H1 (cell line): ENCODE measurements around the gene MSH2.

Experiments used
- ASH2L ChIP-seq: fragments of 200-600, 300-600 bp; sonication (generic); IDR thresholded peaks from one replicate; pipeline ENCODE4 v1.7.1; 2017; ENCODE audit warnings: low read length
- CEBPB ChIP-seq: IDR thresholded peaks from 2 replicates; pipeline ENCODE4 v1.6.1; 2012; ENCODE audit warnings: low read depth, low read length
- EP300 ChIP-seq, 2 experiments: IDR thresholded peaks; 1 replicate in 1 of 2; 2 replicates in 1 of 2; pipeline ENCODE4 v1.6.1; 2011 to 2012; ENCODE audit warnings: low read depth in 2 of 2, low read length in 2 of 2, mild to moderate bottlenecking in 2 of 2, borderline replicate concordance in 1 of 2, inconsistent platforms in 1 of 2, moderate library complexity in 1 of 2
- EZH2 ChIP-seq: fragments of 200-600 bp; sonication (generic); IDR thresholded peaks from 2 replicates; pipeline ENCODE4 v1.7.1; 2012; ENCODE audit warnings: low read depth, mild to moderate bottlenecking, moderate library complexity, low read length, inconsistent platforms; ENCODE audit not compliant: severe bottlenecking
- GABPA ChIP-seq: IDR thresholded peaks from 2 replicates; pipeline ENCODE4 v1.6.1; 2011; ENCODE audit warnings: mild to moderate bottlenecking, low read length, moderate library complexity, borderline replicate concordance; ENCODE audit not compliant: insufficient read depth
- JUND ChIP-seq: IDR thresholded peaks from 2 replicates; pipeline ENCODE4 v1.6.1; 2011; ENCODE audit warnings: mild to moderate bottlenecking, improper control_type of control experiment, low read length
- POLR2A ChIP-seq, 2 experiments: IDR thresholded peaks; 1 replicate in 1 of 2; 2 replicates in 1 of 2; pipeline ENCODE4 v1.6.1; 2011; ENCODE audit warnings: low read depth in 2 of 2, low read length in 2 of 2, mild to moderate bottlenecking in 2 of 2; ENCODE audit errors: control extremely low read depth in 1 of 2
- POLR2AphosphoS5 ChIP-seq: IDR thresholded peaks from 2 replicates; pipeline ENCODE4 v1.6.1; 2011; ENCODE audit warnings: low read depth, low read length
- RAD21 ChIP-seq, 2 experiments: IDR thresholded peaks in 1 of 2; conservative IDR thresholded peaks in 1 of 2; 2 replicates each; pipeline ENCODE4 v1.6.1; 2011; ENCODE audit warnings: low read depth in 2 of 2, low read length in 2 of 2, improper control_type of control experiment in 1 of 2, inconsistent platforms in 1 of 2, mild to moderate bottlenecking in 1 of 2, moderate library complexity in 1 of 2
- SIN3A ChIP-seq, 2 experiments: IDR thresholded peaks in 1 of 2; conservative IDR thresholded peaks in 1 of 2; 2 replicates each; pipeline ENCODE4 v1.6.1; 2011 to 2012; ENCODE audit warnings: low read length in 2 of 2, improper control_type of control experiment in 1 of 2, low read depth in 1 of 2, mild to moderate bottlenecking in 1 of 2
- SP1 ChIP-seq: IDR thresholded peaks from 2 replicates; pipeline ENCODE4 v1.6.1; 2011; ENCODE audit warnings: low read depth, low read length
- TAF1 ChIP-seq: IDR thresholded peaks from 2 replicates; pipeline ENCODE4 v1.6.1; 2011; ENCODE audit warnings: mild to moderate bottlenecking, low read depth, low read length
- TCF12 ChIP-seq: IDR thresholded peaks from 2 replicates; pipeline ENCODE4 v1.6.1; 2011; ENCODE audit warnings: low read depth, mild to moderate bottlenecking, low read length
- TF ChIP-seq, protein P1 (sequence below), 3 experiments: IDR thresholded peaks; 1 replicate in 2 of 3; 2 replicates in 1 of 3; pipeline versions ENCODE4 v1.5.1 to v1.6.1; 2011; ENCODE audit warnings: low read length in 3 of 3, mild to moderate bottlenecking in 3 of 3, inconsistent platforms in 2 of 3, low read depth in 1 of 3, moderate library complexity in 1 of 3; ENCODE audit not compliant: insufficient read depth in 1 of 3; ENCODE audit errors: control extremely low read depth in 1 of 3

- TF ChIP-seq SIN3A (conservative IDR thresholded peaks at IDR 0.05 in 1 of 2, IDR thresholded peaks at IDR 0.05 in 1 of 2; ENCODE audit: low read depth in 1 of 2, low read length in 2 of 2) (no peak), POLR2A (IDR thresholded peaks at IDR 0.05; ENCODE audit: control extremely low read depth in 1 of 2, low read depth in 2 of 2, low read length in 2 of 2) (no peak), POLR2AphosphoS5 (no peak), EP300 (IDR thresholded peaks at IDR 0.05; ENCODE audit: borderline replicate concordance in 1 of 2, low read depth in 2 of 2, low read length in 2 of 2) (no peak), GABPA (no peak), EZH2 (no peak), CEBPB (no peak), RAD21 (IDR thresholded peaks at IDR 0.05 in 1 of 2, conservative IDR thresholded peaks at IDR 0.05 in 1 of 2; ENCODE audit: low read depth in 2 of 2, low read length in 2 of 2) (peak in 1 of 2 experiments; percentile 33; a peak in 1 of 4 replicates), TAF1 (no peak), JUND (no peak), ASH2L (no peak), SP1 (no peak), TCF12 (no peak)
- TF ChIP-seq, protein P1, sequence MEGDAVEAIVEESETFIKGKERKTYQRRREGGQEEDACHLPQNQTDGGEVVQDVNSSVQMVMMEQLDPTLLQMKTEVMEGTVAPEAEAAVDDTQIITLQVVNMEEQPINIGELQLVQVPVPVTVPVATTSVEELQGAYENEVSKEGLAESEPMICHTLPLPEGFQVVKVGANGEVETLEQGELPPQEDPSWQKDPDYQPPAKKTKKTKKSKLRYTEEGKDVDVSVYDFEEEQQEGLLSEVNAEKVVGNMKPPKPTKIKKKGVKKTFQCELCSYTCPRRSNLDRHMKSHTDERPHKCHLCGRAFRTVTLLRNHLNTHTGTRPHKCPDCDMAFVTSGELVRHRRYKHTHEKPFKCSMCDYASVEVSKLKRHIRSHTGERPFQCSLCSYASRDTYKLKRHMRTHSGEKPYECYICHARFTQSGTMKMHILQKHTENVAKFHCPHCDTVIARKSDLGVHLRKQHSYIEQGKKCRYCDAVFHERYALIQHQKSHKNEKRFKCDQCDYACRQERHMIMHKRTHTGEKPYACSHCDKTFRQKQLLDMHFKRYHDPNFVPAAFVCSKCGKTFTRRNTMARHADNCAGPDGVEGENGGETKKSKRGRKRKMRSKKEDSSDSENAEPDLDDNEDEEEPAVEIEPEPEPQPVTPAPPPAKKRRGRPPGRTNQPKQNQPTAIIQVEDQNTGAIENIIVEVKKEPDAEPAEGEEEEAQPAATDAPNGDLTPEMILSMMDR (IDR thresholded peaks at IDR 0.05; ENCODE audit: control extremely low read depth in 1 of 3, insufficient read depth in 1 of 3, low read depth in 1 of 3, low read length in 3 of 3), result 0 out of 4 replicates have a peak, but pooled peaks of 1 of the 3 experiments have one; percentile 9
Measured at GRCh38 chr2:47518497-47519146, 115.7 kb downstream of the MSH2 start.
